ENCODE measurements around the gene USF1. TPM values are rescaled to one million over a fixed set of nuclear protein-coding genes. Genes with fewer than 3 reads are reported as not detected.

Gene USF1
- total RNA-seq, 1 donor from 2014 or later = 50.6 TPM

DNA sequence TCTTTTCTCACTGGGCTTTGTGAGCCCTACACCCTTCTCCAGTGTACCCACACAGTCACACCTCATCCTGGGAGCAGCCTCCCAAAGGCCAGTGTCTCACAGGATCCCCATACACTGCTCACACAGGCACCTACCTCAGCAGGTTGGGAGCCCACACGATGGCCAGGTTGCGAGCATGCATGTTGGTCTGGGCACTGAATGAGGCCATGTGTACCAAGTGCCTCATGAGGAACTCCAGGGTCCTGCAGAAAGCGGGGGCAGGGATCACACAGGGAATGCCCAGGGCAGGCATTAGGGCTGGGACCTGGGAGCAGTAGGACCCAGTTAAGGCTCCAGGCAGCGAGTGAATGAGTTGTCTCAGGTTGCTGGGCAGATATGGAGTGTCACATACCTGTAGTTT is 8.5 kb upstream of the USF1 start:
- Mint-ChIP-seq H3K27me3 (ENCODE audit: insufficient read depth) (no peaks in the 10 kb centered on the region), H3K27ac (no peak overlapping the region), H3K9me3 (no peaks in the 10 kb centered on the region), H3K36me3 (ENCODE audit: low read depth) (peaks cover 42% of the 10 kb centered on the region), H3K4me3 (no peak overlapping the region), H3K4me1 (ENCODE audit: low read depth) (peaks cover 20% of the 10 kb centered on the region)
- intact Hi-C loops (cut with micrococcal nuclease) = no loop called here
- DNase-seq (ENCODE audit: low spot score) = no peak

DNA sequence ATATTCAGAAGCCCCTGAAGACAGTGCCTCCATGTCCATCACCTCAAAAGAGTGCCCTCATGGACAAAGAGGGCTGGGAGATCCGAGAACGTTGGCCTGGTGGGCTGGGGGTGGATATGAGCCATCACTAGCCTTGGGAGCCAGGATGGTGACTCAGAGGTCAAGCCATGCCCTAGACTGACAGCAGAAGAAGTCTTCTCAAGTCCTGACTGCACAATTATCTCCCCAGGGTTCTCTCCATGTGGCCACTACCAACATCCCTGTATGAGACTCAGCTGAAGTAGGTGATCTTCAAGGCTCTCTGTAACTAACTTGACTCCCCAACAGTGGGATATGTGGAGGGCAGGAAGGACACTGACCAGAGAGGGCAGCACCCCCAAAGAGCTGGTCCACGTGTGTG is 7.1 kb upstream of the USF1 start:
- no peaks in the 10 kb centered on the region for H3K27me3 Mint-ChIP-seq (ENCODE audit: insufficient read depth)
- peaks cover 50% of the 10 kb centered on the region for H3K36me3 Mint-ChIP-seq (ENCODE audit: low read depth)
- H3K9me3 Mint-ChIP-seq = no peaks in the 10 kb centered on the region
- intact Hi-C loops (cut with micrococcal nuclease) = no loop called here
- no peak overlapping the region for H3K27ac Mint-ChIP-seq
- DNase-seq (ENCODE audit: low spot score) = no peak
- H3K4me1 Mint-ChIP-seq (ENCODE audit: low read depth) = peaks cover 28% of the 10 kb centered on the region
- no peak overlapping the region for H3K4me3 Mint-ChIP-seq

DNA sequence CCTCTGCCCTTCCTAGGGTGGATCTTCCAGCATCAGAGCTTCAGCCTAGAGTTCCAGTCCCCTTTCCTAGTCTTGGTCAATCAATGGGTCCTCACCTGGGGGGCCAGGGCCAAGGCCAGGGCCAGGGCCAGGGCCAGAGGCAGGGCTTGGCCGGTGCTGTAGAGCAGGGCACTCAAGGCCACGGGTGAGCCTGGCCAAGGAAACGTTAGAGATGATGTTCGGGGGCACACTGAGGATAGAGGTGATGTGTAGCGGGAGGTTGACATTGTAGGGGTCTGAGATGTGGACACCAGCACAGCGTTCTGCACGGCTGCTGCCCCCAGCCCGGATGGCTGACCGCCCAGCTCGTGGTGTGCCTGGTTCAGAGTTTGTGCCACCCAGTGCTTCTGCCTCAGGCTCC is 5.4 kb upstream of the USF1 start:
- DNase-seq (ENCODE audit: low spot score) = no peak
- peaks cover 38% of the 10 kb centered on the region for H3K4me1 Mint-ChIP-seq (ENCODE audit: low read depth)
- H3K27ac Mint-ChIP-seq = no peak overlapping the region
- peaks cover 47% of the 10 kb centered on the region for H3K36me3 Mint-ChIP-seq (ENCODE audit: low read depth)
- intact Hi-C loops (cut with micrococcal nuclease) = no loop called here
- no peak overlapping the region for H3K4me3 Mint-ChIP-seq
- H3K27me3 Mint-ChIP-seq (ENCODE audit: insufficient read depth) = no peaks in the 10 kb centered on the region
- peaks cover 4% of the 10 kb centered on the region for H3K9me3 Mint-ChIP-seq

DNA sequence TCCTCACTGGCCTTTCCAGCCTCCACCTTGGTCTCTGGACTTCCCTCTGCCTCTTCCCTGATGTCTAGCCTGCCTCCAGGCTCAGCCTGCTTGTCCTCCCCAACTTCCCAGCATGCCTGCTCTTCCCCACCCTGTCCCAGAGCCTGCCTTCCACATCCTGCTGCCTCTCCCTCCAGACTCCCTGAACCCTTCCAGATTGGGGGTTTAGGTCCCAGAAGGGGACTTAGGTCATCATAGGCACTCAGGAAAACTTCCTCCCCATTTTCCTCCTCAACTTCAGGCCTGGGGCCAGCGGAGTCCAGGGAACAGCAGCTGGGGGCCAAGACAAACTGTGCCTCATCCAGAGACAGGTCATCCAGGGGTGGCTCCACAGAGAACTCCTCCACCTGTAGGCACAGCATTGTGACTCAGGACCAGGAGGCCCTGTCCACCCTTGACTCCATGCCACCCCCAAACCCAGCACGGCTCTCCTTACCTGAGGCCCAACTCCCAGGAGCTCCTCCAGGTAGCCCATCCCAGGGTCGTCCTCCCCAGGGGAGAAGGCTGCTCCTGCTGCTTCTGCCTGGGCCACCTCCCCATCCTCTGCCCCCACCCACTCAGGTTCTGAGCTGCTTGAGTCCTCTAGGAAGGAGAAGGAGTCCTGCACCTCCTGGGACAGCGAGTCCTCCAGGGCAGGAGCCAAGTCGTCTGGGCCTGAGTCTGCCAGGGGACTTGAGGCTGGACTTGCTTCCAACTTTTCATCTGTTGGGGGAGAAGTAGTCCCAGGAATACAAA is 3.4 kb upstream of the USF1 start:
- Mint-ChIP-seq H3K9me3 (peaks cover 4% of the 10 kb centered on the region), H3K27ac (peak overlapping the region; percentile 74), H3K4me3 (no peak overlapping the region), H3K27me3 (ENCODE audit: insufficient read depth) (no peaks in the 10 kb centered on the region), H3K4me1 (ENCODE audit: low read depth) (peaks cover 46% of the 10 kb centered on the region), H3K36me3 (ENCODE audit: low read depth) (peaks cover 47% of the 10 kb centered on the region)
- DNase-seq (ENCODE audit: low spot score) = no peak
- intact Hi-C loops (cut with micrococcal nuclease) = loop anchor here (10.0 kb wide), 1 partner anchor 1124 kb away; the partner anchor contains the start of gene TAGLN2

DNA sequence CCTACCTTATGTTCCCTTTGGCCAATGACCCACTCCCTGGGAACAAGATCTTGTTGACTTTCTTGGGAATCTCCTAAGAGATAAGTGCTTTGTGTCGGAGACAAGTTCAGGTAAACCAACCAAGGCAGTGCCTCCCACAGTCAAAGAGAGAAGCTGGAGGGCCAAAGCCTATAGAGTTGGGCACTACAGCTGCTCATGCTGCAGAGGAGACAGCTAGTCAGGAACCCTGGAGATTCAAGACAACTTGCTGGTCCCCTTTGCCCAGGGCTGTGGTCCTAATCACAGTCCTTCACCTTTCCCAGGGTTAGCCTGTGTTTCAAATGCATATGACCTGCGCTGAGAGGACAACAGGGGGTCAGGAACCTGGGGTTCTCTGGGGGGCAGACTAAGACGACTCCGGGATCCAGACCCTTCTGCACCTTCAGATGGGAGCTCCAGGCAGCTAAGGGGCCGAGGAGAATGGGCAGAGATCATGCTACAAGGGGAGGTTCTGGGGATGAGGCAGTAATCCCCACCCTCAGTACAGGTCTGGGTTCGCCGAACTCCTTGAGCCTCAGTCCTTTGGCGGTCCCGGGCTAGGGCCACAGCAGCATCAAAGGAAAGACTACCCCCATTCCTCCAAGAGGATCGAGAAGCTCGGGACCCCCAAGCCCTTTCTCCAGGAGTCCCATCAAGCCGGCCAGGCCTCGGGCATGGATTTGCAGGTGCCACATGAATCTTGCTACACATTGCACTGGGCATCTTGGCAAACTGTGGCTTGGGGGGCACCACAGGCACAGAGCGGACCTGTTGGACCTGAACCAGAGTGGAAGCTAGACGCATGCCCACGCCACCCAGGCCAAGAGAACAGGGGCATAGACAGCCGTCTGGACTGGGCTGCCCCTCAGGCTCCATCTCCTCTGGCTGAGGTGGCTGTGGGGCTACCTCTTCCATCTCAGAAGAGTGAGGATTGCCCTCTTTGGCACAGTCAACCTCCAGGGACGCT is 2.0 kb upstream of the USF1 start:
- H3K27me3 Mint-ChIP-seq (ENCODE audit: insufficient read depth) = no peaks in the 10 kb centered on the region
- intact Hi-C loops (cut with micrococcal nuclease) = loop anchor here (10.0 kb wide), 1 partner anchor 1123 kb away; the partner anchor contains the start of gene TAGLN2
- peaks cover 4% of the 10 kb centered on the region for H3K9me3 Mint-ChIP-seq
- DNase-seq (ENCODE audit: low spot score) = no peak
- peak overlapping the region; percentile 96 for H3K27ac Mint-ChIP-seq
- no peak overlapping the region for H3K4me3 Mint-ChIP-seq
- H3K36me3 Mint-ChIP-seq (ENCODE audit: low read depth) = peaks cover 39% of the 10 kb centered on the region
- H3K4me1 Mint-ChIP-seq (ENCODE audit: low read depth) = peaks cover 48% of the 10 kb centered on the region

DNA sequence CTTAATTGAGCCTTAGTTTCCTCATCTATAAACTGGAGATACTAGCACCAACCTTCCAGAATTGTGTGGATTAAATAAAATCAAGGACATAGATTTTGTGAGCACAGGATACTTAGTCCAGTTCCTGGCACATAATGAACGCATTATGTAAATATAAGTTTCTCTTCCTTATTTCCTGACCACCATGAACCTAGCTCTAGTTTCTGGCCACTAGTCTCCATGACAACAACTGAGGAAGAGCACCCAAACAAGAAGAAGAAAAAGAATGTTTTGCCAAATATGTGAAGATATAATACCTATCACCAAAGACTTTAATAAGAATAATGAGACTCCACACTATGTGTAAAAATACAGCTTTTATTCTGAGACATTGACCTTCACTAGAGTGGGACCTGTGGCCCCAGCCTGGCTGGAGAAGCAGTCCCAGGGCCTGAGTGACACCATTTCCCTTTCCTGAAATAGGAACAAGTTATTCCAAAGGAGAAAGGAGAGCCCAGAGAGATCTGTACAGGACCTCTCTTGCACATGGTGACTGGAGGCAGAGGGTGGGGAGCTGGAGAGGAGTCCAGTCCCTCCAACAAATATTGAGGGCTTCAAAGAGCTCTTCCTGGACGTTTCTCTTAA is 940 bp upstream of the USF1 start:
- Mint-ChIP-seq H3K4me1 (ENCODE audit: low read depth) (peaks cover 50% of the 10 kb centered on the region), H3K27me3 (ENCODE audit: insufficient read depth) (no peaks in the 10 kb centered on the region), H3K36me3 (ENCODE audit: low read depth) (peaks cover 38% of the 10 kb centered on the region), H3K27ac (peak overlapping the region; percentile 96), H3K9me3 (peaks cover 4% of the 10 kb centered on the region), H3K4me3 (peak overlapping the region; percentile 94)
- intact Hi-C loops (cut with micrococcal nuclease) = loop anchor here (1.0 to 10.0 kb wide), 5 partner anchors 8 to 1122 kb away; partner anchors contain the start of genes DEDD, PPOX, TAGLN2 and TSTD1
- no peak for DNase-seq (ENCODE audit: low spot score)

DNA sequence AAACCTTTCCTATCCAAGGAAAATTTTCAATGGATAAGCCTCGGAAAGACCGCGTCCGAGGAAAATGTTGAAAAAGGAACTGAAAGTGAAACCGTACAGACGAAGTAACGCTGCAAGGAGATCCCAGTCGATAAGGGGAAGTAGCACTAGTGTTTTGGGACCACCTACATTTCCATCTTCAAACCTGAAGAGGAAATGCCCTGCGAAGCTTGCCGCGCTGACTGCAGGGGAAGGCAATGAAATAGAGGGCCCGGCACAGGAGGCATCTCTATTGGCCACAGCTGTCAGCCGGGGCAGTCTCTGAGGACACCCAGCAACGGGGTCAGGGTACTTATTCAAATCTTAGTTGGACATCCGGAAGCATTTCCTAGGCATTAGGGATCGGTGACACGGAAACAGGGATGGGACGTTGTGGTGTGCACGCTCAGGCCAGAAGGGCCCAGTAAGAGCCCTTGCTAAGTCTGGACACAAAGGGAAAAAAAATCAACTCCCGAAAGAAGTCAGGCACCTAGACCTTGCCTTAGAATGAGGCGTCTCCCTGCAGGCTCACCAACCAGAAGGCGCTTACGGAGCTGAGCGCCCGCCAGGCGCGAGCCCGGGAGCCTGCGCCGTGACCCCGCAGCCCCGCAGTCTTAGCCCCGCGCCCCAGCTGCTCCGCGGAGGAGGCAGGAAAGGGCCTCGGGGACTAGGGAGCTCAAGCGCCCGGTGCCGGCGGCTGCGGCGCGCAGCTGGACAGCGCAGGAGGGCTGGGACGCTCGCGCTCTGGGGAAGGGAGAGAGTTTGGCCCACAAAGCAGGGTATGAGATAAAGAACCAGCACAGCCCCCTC is 655 bp downstream of the USF1 start:
- H3K27me3 Mint-ChIP-seq (ENCODE audit: insufficient read depth) = no peaks in the 10 kb centered on the region
- H3K9me3 Mint-ChIP-seq = peaks cover 4% of the 10 kb centered on the region
- H3K36me3 Mint-ChIP-seq (ENCODE audit: low read depth) = peaks cover 42% of the 10 kb centered on the region
- H3K27ac Mint-ChIP-seq = peak overlapping the region; percentile 97
- H3K4me1 Mint-ChIP-seq (ENCODE audit: low read depth) = peaks cover 55% of the 10 kb centered on the region
- peak overlapping the region; percentile 94 for H3K4me3 Mint-ChIP-seq
- peak; percentile 60 for DNase-seq (ENCODE audit: low spot score)
- intact Hi-C loops (cut with micrococcal nuclease) = loop anchor here (1.0 to 10.0 kb wide), 5 partner anchors 52 to 1120 kb away; partner anchors contain the start of genes TAGLN2 and USP21

DNA sequence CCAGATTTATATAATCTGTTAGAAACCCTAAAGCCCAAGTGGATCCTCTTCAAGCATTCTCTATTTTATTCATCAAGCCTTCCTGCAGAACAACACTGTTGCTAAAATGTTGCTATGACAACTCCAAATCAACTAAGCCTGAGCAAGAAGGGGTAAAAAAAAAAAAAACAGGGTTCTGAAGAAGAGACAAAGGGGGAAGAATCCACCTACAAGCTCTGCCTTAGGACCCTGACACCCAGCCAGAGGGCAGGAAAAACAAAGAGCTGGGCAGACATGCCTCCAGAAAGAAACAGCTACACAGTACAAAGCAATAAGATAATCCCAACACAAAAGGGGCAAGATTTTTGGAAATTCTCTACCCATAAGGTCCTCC is 1.3 kb downstream of the USF1 start:
- H3K27me3 Mint-ChIP-seq (ENCODE audit: insufficient read depth) = no peaks in the 10 kb centered on the region
- intact Hi-C loops (cut with micrococcal nuclease) = loop anchor here (2.0 to 10.0 kb wide), 2 partner anchors 114 to 1120 kb away; partner anchors contain the start of genes TAGLN2 and USP21
- H3K27ac Mint-ChIP-seq = peak overlapping the region; percentile 97
- no peak for DNase-seq (ENCODE audit: low spot score)
- H3K4me3 Mint-ChIP-seq = peak overlapping the region; percentile 94
- peaks cover 47% of the 10 kb centered on the region for H3K36me3 Mint-ChIP-seq (ENCODE audit: low read depth)
- H3K4me1 Mint-ChIP-seq (ENCODE audit: low read depth) = peaks cover 55% of the 10 kb centered on the region
- peaks cover 4% of the 10 kb centered on the region for H3K9me3 Mint-ChIP-seq

DNA sequence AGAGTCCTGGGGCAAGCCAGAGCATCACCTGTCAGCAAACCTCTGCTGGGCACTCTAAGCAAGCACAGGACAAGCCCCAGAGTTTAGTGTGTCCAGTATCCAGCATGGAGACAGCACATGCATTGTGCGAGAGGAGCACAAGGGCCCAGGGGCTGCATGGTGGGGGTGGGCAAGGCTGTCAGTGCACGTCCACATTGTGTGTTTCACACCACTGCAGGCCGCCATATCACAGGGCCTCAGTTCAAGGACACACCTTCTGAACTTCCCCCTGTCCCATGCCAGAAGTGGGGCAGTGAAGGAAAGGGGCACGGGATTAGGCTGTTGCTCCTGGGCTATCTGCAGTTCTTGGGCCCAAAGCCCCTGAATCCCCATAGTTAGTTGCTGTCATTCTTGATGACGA is 6.2 kb downstream of the USF1 start:
- peaks cover 28% of the 10 kb centered on the region for H3K36me3 Mint-ChIP-seq (ENCODE audit: low read depth)
- no peaks in the 10 kb centered on the region for H3K9me3 Mint-ChIP-seq
- H3K27ac Mint-ChIP-seq = peak overlapping the region; percentile 90
- intact Hi-C loops (cut with micrococcal nuclease) = loop anchor here (2.0 kb wide), 2 partner anchors 49 to 79 kb away; partner anchors contain the start of genes NIT1 and PFDN2
- H3K4me1 Mint-ChIP-seq (ENCODE audit: low read depth) = peaks cover 48% of the 10 kb centered on the region
- no peak for DNase-seq (ENCODE audit: low spot score)
- H3K4me3 Mint-ChIP-seq = peak overlapping the region; percentile 82
- no peaks in the 10 kb centered on the region for H3K27me3 Mint-ChIP-seq (ENCODE audit: insufficient read depth)

DNA sequence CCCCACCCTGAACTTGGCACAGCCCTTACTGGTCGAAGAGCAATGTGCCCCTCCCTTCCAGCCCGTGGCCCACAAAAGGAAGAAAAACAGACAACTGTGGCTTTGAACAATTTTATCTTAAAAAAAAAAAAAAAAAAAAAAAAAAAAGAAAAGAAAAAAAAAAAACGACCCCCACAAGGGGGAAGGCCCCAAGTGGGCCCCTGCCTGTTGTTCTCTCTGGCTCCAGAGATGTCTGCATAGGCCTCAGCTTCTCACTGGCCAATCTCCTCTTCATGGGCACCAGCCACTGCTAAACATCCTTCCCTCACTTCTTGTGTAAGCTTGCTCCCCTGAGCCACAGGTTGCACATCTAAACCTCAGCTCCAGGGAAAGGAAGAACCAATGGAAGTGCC is 6.6 kb downstream of the USF1 start:
- Mint-ChIP-seq H3K36me3 (ENCODE audit: low read depth) (peaks cover 28% of the 10 kb centered on the region), H3K27me3 (ENCODE audit: insufficient read depth) (no peaks in the 10 kb centered on the region), H3K27ac (peak overlapping the region; percentile 93), H3K4me1 (ENCODE audit: low read depth) (peaks cover 44% of the 10 kb centered on the region), H3K4me3 (peak overlapping the region; percentile 89), H3K9me3 (no peaks in the 10 kb centered on the region)
- DNase-seq (ENCODE audit: low spot score) = no peak
- intact Hi-C loops (cut with micrococcal nuclease) = loop anchor here (2.0 kb wide), 2 partner anchors 48 to 80 kb away; partner anchors contain the start of genes NIT1 and PFDN2

DNA sequence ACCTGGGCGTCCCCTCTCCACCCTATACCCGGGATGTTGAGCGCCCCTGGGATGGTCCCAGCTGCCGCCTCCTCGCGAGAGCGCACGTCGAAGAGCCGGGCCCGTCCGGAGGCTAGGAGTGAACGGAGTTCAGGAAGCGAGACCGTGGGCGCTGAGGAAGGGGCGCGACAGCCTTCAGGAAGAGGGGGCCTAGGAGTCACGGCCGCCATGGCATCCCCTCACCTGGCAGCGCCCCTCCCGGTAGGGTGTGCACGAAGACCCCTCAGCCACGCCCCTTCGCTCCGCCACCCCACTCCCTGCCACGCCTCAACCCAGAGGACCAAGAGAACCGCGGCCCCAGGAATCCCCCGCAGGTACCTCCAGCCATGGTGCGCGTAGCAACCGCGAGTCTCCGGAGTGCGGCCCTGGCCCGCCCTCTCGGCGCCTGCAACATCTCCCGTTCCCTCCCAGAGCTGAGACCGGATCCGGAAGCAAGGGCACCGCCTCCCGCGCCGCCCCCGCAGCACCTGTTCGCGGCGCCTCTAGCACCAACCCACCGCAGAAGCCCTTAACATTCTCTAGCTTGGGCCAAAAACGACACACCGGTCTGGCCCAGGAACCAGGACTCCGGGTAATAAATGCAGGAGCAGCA is 7.1 kb downstream of the USF1 start, which contains the start of gene TSTD1:
TSS of gene TSTD1 (minus strand) at position 442 of the 631 bp plus-strand sequence. CDS start at position 367, 75 bp downstream.
- H3K4me1 Mint-ChIP-seq (ENCODE audit: low read depth) = peaks cover 42% of the 10 kb centered on the region
- peak within 1 kb of the TSS; percentile 93 for H3K27ac Mint-ChIP-seq
- peak within 1 kb of the TSS; percentile 89 for H3K4me3 Mint-ChIP-seq
- no peaks in the 10 kb centered on the region for H3K27me3 Mint-ChIP-seq (ENCODE audit: insufficient read depth)
- intact Hi-C loops (cut with micrococcal nuclease) = loop anchor here (1.0 to 2.0 kb wide), 4 partner anchors 8 to 80 kb away; partner anchors contain the start of genes F11R, NIT1 and PFDN2
- peak; percentile 83 for DNase-seq (ENCODE audit: low spot score)
- H3K36me3 Mint-ChIP-seq (ENCODE audit: low read depth) = peaks cover 28% of the 10 kb centered on the region
- H3K9me3 Mint-ChIP-seq = no peaks in the 10 kb centered on the region
